Activated T-cell treated with anti-CD3 and anti-CD28 coated beads, Interleukin-2, amount 50 U/mL, for 24 hours (primary cell): ENCODE measurements around the gene METTL9.
A peak's percentile ranks its signal among the peaks of the same experiment; 100 is the strongest.
"Not testable (repeated sequence)": the region's sequence is repeated elsewhere in the genome, so short reads cannot be mapped to it uniquely, and the experiment has no call there.

Experiments used
- DNase-seq: peaks from one replicate; pipeline ENCODE4 v3.0.0-alpha.2; 2020
- H3K27ac Mint-ChIP-seq: 2 replicates; pipeline ENCODE4 v1.8.0; 2020; ENCODE audit warnings: mild to moderate bottlenecking, mixed read lengths
- H3K27me3 Mint-ChIP-seq: 2 replicates; pipeline ENCODE4 v1.8.0; 2020; ENCODE audit warnings: mixed read lengths
- H3K36me3 Mint-ChIP-seq: 2 replicates; pipeline ENCODE4 v1.8.0; 2020; ENCODE audit warnings: low read depth, mixed read lengths
- H3K4me1 Mint-ChIP-seq: 2 replicates; pipeline ENCODE4 v1.8.0; 2020; ENCODE audit warnings: low read depth, mixed read lengths
- H3K4me3 Mint-ChIP-seq: 2 replicates; pipeline ENCODE4 v1.8.0; 2020; ENCODE audit warnings: mild to moderate bottlenecking, moderate library complexity, mixed read lengths
- H3K9me3 Mint-ChIP-seq: 2 replicates; pipeline ENCODE4 v1.8.0; 2020; ENCODE audit warnings: mixed read lengths

Gene METTL9

GRCh38 chr16:21590287-21590686, 9.1 kb upstream of the METTL9 start:
- no peak overlapping the region for H3K27ac Mint-ChIP-seq

GRCh38 chr16:21590796-21591195, 8.6 kb upstream of the METTL9 start:
- no peak for DNase-seq
- H3K27ac Mint-ChIP-seq = no peak overlapping the region

More at GRCh38 chr16:21590287-21590686, 9.1 kb upstream of the METTL9 start:
- no peak overlapping the region for H3K4me3 Mint-ChIP-seq
- no peaks in the 10 kb centered on the region for H3K27me3 Mint-ChIP-seq
- no peaks in the 10 kb centered on the region for H3K36me3 Mint-ChIP-seq
- H3K9me3 Mint-ChIP-seq = no peaks in the 10 kb centered on the region
- H3K4me1 Mint-ChIP-seq = no peaks in the 10 kb centered on the region
- DNase-seq = no peak

GRCh38 chr16:21592191-21592590, 7.2 kb upstream of the METTL9 start:
- Mint-ChIP-seq H3K27me3 (no peaks in the 10 kb centered on the region), H3K27ac (no peak overlapping the region), H3K4me3 (no peak overlapping the region), H3K9me3 (no peaks in the 10 kb centered on the region), H3K4me1 (peaks cover 5% of the 10 kb centered on the region), H3K36me3 (no peaks in the 10 kb centered on the region)
- DNase-seq = no peak

More at GRCh38 chr16:21590796-21591195, 8.6 kb upstream of the METTL9 start:
- no peaks in the 10 kb centered on the region for H3K27me3 Mint-ChIP-seq
- no peaks in the 10 kb centered on the region for H3K4me1 Mint-ChIP-seq
- H3K36me3 Mint-ChIP-seq = no peaks in the 10 kb centered on the region
- no peaks in the 10 kb centered on the region for H3K9me3 Mint-ChIP-seq
- H3K4me3 Mint-ChIP-seq = no peak overlapping the region

- H3K9me3 Mint-ChIP-seq = no peaks in the 10 kb centered on the region
- H3K36me3 Mint-ChIP-seq = peaks cover 2% of the 10 kb centered on the region
- no peaks in the 10 kb centered on the region for H3K27me3 Mint-ChIP-seq
- no peak overlapping the region for H3K27ac Mint-ChIP-seq
- peaks cover 18% of the 10 kb centered on the region for H3K4me1 Mint-ChIP-seq
- no peak overlapping the region for H3K4me3 Mint-ChIP-seq
- DNase-seq = no peak
Measured at GRCh38 chr16:21593530-21594289, 5.7 kb upstream of the METTL9 start.

- H3K27ac Mint-ChIP-seq = peak overlapping the region; percentile 86
- H3K4me1 Mint-ChIP-seq = peaks cover 41% of the 10 kb centered on the region
- no peak for DNase-seq
Measured at GRCh38 chr16:21597561-21598030, 1.8 kb upstream of the METTL9 start.

GRCh38 chr16:21598206-21598605, 1.2 kb upstream of the METTL9 start:
- no peak for DNase-seq
- H3K36me3 Mint-ChIP-seq = peaks cover 12% of the 10 kb centered on the region
- H3K4me1 Mint-ChIP-seq = peaks cover 47% of the 10 kb centered on the region
- no peaks in the 10 kb centered on the region for H3K27me3 Mint-ChIP-seq
- H3K4me3 Mint-ChIP-seq = peak overlapping the region; percentile 85
- H3K27ac Mint-ChIP-seq = peak overlapping the region; percentile 90
- no peaks in the 10 kb centered on the region for H3K9me3 Mint-ChIP-seq

More at GRCh38 chr16:21597561-21598030, 1.8 kb upstream of the METTL9 start:
- H3K27me3 Mint-ChIP-seq = no peaks in the 10 kb centered on the region
- H3K4me3 Mint-ChIP-seq = peak overlapping the region; percentile 85
- peaks cover 12% of the 10 kb centered on the region for H3K36me3 Mint-ChIP-seq
- no peaks in the 10 kb centered on the region for H3K9me3 Mint-ChIP-seq

GRCh38 chr16:21598701-21599121, 666 bp upstream of the METTL9 start:
- Mint-ChIP-seq H3K4me1 (peaks cover 52% of the 10 kb centered on the region), H3K4me3 (peak overlapping the region; percentile 85), H3K9me3 (no peaks in the 10 kb centered on the region), H3K36me3 (peaks cover 15% of the 10 kb centered on the region), H3K27ac (peak overlapping the region; percentile 90), H3K27me3 (no peaks in the 10 kb centered on the region)
- DNase-seq = no peak

GRCh38 chr16:21600031-21600773, 825 bp downstream of the METTL9 start:
- Mint-ChIP-seq H3K27ac (peak overlapping the region; percentile 93), H3K9me3 (no peaks in the 10 kb centered on the region), H3K4me1 (peaks cover 65% of the 10 kb centered on the region), H3K4me3 (peak overlapping the region; percentile 89), H3K27me3 (no peaks in the 10 kb centered on the region), H3K36me3 (peaks cover 22% of the 10 kb centered on the region)
- no peak for DNase-seq

- no peaks in the 10 kb centered on the region for H3K9me3 Mint-ChIP-seq
- no peaks in the 10 kb centered on the region for H3K27me3 Mint-ChIP-seq
- H3K4me3 Mint-ChIP-seq = no peak overlapping the region
- no peak overlapping the region for H3K27ac Mint-ChIP-seq
- peaks cover 22% of the 10 kb centered on the region for H3K36me3 Mint-ChIP-seq
- H3K4me1 Mint-ChIP-seq = peaks cover 74% of the 10 kb centered on the region
- DNase-seq = no peak
Measured at GRCh38 chr16:21602785-21603184, 3.4 kb downstream of the METTL9 start.

GRCh38 chr16:21603928-21604327, 4.6 kb downstream of the METTL9 start:
- Mint-ChIP-seq H3K27ac (no peak overlapping the region), H3K27me3 (no peaks in the 10 kb centered on the region), H3K9me3 (no peaks in the 10 kb centered on the region), H3K36me3 (peaks cover 18% of the 10 kb centered on the region), H3K4me1 (peaks cover 76% of the 10 kb centered on the region), H3K4me3 (no peak overlapping the region)
- no peak for DNase-seq

GRCh38 chr16:21605848-21606247, 6.5 kb downstream of the METTL9 start:
- H3K27ac Mint-ChIP-seq = peak overlapping the region; percentile 22

GRCh38 chr16:21608639-21609328, 9.4 kb downstream of the METTL9 start:
- no peak for DNase-seq
- no peak overlapping the region for H3K4me3 Mint-ChIP-seq
- H3K4me1 Mint-ChIP-seq = peaks cover 84% of the 10 kb centered on the region
- peaks cover 25% of the 10 kb centered on the region for H3K36me3 Mint-ChIP-seq
- no peaks in the 10 kb centered on the region for H3K9me3 Mint-ChIP-seq
- no peaks in the 10 kb centered on the region for H3K27me3 Mint-ChIP-seq
- H3K27ac Mint-ChIP-seq = no peak overlapping the region

More at GRCh38 chr16:21605848-21606247, 6.5 kb downstream of the METTL9 start:
- not testable (repeated sequence) for H3K27me3 Mint-ChIP-seq, DNase-seq, H3K4me3 Mint-ChIP-seq, H3K9me3 Mint-ChIP-seq
- Mint-ChIP-seq H3K36me3 (peaks cover 20% of the 10 kb centered on the region), H3K4me1 (peaks cover 90% of the 10 kb centered on the region)

GRCh38 chr16:21610006-21610544, 10.7 kb downstream of the METTL9 start:
- H3K9me3 Mint-ChIP-seq = no peaks in the 10 kb centered on the region
- no peaks in the 10 kb centered on the region for H3K27me3 Mint-ChIP-seq
- no peak overlapping the region for H3K27ac Mint-ChIP-seq
- DNase-seq = no peak
- peaks cover 29% of the 10 kb centered on the region for H3K36me3 Mint-ChIP-seq
- H3K4me1 Mint-ChIP-seq = peaks cover 81% of the 10 kb centered on the region
- no peak overlapping the region for H3K4me3 Mint-ChIP-seq

GRCh38 chr16:21610766-21611165, 11.4 kb downstream of the METTL9 start:
- Mint-ChIP-seq H3K27ac (no peak overlapping the region), H3K27me3 (no peaks in the 10 kb centered on the region), H3K4me1 (peaks cover 82% of the 10 kb centered on the region), H3K9me3 (no peaks in the 10 kb centered on the region), H3K4me3 (no peak overlapping the region), H3K36me3 (peaks cover 35% of the 10 kb centered on the region)
- DNase-seq = no peak
